Lower leg skin (tissue), 4 donors: Measurements from ENCODE around the gene MACF1. TPM values are rescaled to one million over a fixed set of nuclear protein-coding genes. Genes with fewer than 3 reads are reported as not detected.

Source experiments
- DNase-seq, 2 donors: peaks; one replicate each; pipeline ENCODE4 v3.0.0-alpha.2; 2019; ENCODE audit warnings: low spot score in 2 of 2
- H3K4me3 ChIP-seq: fragments of 200-600 bp; sonication (generic); 2 replicates; pipeline ENCODE4 v1.5.1; 2017; ENCODE audit warnings: mild to moderate bottlenecking, low read depth; ENCODE audit not compliant: poor library complexity, severe bottlenecking
- POLR2A ChIP-seq, 2 donors: fragments of 450-650 bp; IDR thresholded peaks; one replicate each; pipeline ENCODE4 v1.6.1; 2016 to 2017; ENCODE audit warnings: antibody characterized with exemption in 2 of 2, mild to moderate bottlenecking in 1 of 2, moderate library complexity in 1 of 2
- WGBS, 2 donors: methylation state at CpG; one replicate each; pipeline ENCODE4 v1.1.5; 2018; 5-methylcytosine and 5-hydroxymethylcytosine counted together
- intact Hi-C: fragments of 100-400 bp; cut with DNase I; formaldehyde crosslinking; loops from one replicate; pipeline ENCODE4 v1.15.0; 2023; ENCODE audit warnings: low total_unique reads
- total RNA-seq, 4 donors: library from RNA; depleted of rRNA; stranded (reverse); fragments of >200 nt; gene quantifications; one replicate each; pipeline ENCODE4 v1.1.0, GENCODE V29; 2016
- TF ChIP-seq, protein P1 (sequence below), 3 donors: fragments of 450-650 bp; IDR thresholded peaks; one replicate each; pipeline ENCODE4 v1.5.1; 2016; ENCODE audit warnings: antibody characterized with exemption in 3 of 3, mild to moderate bottlenecking in 3 of 3, moderate library complexity in 2 of 3

MACF1 gene
- total RNA-seq, 4 donors from 2014 or later = 427 to 686 (median 463) TPM

DNA sequence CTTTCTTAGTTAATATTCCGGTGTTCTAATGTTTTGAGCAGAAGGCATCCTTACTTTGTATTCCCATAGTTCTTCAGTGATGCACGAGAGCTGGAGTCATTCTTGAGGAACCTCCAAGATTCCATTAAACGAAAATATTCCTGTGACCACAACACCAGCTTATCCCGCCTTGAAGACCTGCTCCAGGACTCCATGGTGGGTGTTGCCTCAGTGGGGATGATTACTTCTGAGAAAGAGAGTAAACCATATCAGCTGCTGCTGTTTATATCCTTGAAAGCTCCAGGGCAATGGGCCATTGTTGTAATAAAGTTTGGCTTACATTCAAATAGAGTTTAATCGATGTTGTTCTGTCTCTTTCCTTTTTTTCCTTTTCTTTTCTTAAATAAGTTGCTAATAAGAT lies 93.1 kb downstream of the MACF1 start:
- TF ChIP-seq, protein P1, sequence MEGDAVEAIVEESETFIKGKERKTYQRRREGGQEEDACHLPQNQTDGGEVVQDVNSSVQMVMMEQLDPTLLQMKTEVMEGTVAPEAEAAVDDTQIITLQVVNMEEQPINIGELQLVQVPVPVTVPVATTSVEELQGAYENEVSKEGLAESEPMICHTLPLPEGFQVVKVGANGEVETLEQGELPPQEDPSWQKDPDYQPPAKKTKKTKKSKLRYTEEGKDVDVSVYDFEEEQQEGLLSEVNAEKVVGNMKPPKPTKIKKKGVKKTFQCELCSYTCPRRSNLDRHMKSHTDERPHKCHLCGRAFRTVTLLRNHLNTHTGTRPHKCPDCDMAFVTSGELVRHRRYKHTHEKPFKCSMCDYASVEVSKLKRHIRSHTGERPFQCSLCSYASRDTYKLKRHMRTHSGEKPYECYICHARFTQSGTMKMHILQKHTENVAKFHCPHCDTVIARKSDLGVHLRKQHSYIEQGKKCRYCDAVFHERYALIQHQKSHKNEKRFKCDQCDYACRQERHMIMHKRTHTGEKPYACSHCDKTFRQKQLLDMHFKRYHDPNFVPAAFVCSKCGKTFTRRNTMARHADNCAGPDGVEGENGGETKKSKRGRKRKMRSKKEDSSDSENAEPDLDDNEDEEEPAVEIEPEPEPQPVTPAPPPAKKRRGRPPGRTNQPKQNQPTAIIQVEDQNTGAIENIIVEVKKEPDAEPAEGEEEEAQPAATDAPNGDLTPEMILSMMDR (IDR thresholded peaks at IDR 0.05) = no peak
- no peak for TF ChIP-seq POLR2A (IDR thresholded peaks at IDR 0.05)
- intact Hi-C loops = no loop called here
- 47 to 65% methylated on average over 5 of the region's 5 CpGs for WGBS, 2 donors
- H3K4me3 ChIP-seq = no peak overlapping the region
- no peak for DNase-seq

DNA sequence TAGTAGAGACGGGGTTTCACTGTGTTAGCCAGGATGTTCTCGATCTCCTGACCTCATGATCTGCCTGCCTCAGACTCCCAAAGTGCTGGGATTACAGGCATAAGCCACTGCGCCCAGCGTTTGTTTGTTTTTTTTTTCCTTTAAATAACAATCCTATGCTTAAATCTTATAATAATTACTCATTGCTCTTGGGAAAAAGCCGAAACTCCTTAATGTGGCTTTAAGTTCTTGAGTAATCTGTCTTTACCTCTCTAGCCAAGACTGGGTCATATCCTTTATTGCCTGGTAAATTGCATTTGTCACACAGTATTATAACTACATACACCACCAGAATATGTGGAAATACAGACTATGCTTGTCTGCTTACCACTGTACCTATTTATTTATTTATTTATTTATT lies 97.1 kb downstream of the MACF1 start:
- TF ChIP-seq, protein P1 (IDR thresholded peaks at IDR 0.05) = no peak
- TF ChIP-seq POLR2A (IDR thresholded peaks at IDR 0.05) = no peak
- H3K4me3 ChIP-seq = no peak overlapping the region
- intact Hi-C loops = no loop called here
- WGBS, 2 donors = 91 to 92% methylated on average over 5 of the region's 5 CpGs
- DNase-seq = no peak

DNA sequence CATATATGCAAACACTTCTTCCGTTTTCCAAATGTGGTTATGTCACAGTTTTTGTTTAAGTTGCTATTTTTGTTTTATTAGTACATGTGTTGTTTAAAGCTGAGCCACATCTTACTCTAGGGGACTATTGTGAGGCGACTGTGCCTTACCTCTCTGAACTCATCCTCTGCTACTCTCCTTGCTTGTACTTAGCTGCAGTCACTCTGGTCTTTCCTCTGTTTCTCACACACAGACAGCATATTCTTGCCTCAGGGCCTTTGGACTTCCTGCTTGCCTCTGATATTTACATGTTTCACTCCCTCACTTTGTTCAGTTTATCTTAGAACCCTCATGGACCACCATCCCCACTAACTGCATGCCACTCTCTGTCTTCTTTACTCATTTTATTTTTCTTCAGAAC lies 101.1 kb downstream of the MACF1 start:
- intact Hi-C loops = no loop called here
- H3K4me3 ChIP-seq = no peak overlapping the region
- WGBS, 2 donors = 82 to 83% methylated on average over 2 of the region's 2 CpGs
- no peak for DNase-seq
- no peak for TF ChIP-seq POLR2A (IDR thresholded peaks at IDR 0.05)
- TF ChIP-seq, protein P1 (IDR thresholded peaks at IDR 0.05) = no peak

DNA sequence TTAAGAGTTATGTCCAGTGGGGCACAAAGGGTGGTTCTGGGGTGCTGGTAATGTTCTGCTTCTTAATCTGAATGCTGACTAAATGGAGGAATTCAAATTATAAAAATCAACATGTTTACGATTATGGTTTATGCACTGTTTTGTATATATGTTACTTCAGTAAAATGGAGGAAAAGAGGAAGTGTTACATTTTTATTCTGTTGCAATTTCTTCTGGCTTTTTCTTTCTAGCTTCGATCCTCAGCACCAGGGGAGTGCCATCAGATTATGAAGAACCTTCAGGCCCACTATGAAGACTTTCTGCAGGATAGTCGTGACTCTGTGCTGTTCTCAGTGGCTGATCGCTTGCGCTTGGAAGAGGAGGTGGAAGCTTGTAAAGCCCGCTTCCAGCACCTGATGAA lies 105.5 kb downstream of the MACF1 start:
- DNase-seq = no peak
- 92 to 93% methylated on average over 6 of the region's 6 CpGs for WGBS, 2 donors
- no peak overlapping the region for H3K4me3 ChIP-seq
- intact Hi-C loops = no loop called here
- no peak for TF ChIP-seq POLR2A (IDR thresholded peaks at IDR 0.05)
- TF ChIP-seq, protein P1 (IDR thresholded peaks at IDR 0.05) = no peak

DNA sequence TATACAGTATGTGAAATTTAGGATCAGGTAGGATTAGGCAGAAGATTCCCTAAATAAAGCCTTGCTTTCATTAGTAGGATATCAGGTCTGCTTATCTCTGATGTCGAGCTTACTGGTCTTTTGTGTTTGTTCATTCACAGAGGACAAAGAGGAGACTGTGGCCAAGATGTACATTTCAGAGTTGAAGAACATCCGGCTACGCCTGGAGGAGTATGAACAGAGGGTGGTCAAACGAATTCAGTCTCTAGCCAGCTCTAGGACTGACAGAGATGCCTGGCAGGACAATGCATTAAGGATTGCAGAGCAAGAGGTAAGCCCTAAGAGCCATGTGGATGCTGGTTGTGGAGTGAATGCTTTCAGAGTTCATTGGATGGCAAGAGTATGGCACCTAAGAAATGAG lies 106.2 kb downstream of the MACF1 start:
- H3K4me3 ChIP-seq = no peak overlapping the region
- intact Hi-C loops = no loop called here
- TF ChIP-seq, protein P1 (IDR thresholded peaks at IDR 0.05) = no peak
- no peak for TF ChIP-seq POLR2A (IDR thresholded peaks at IDR 0.05)
- WGBS, 2 donors = 87 to 88% methylated on average over 4 of the region's 4 CpGs
- no peak for DNase-seq

DNA sequence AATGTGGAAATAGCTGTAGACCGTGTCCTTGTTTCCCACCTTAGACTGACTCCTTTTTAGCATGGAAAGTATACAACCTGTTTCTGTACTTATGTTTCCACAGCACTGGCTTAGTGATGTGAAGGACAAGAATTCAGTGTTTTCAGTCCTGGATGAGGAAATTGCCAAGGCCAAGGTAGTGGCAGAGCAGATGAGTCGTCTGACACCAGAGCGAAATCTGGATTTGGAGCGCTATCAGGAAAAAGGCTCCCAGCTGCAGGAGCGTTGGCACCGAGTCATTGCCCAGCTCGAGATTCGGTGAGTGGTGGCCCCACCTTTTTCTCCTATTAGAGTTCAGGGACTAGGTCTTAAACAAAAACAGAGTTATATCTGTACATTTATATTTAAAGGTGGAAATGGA lies 112.6 kb downstream of the MACF1 start:
- no peak for DNase-seq
- 69 to 84% methylated on average over 8 of the region's 8 CpGs for WGBS, 2 donors
- no peak overlapping the region for H3K4me3 ChIP-seq
- TF ChIP-seq, protein P1 (IDR thresholded peaks at IDR 0.05) = no peak
- intact Hi-C loops = no loop called here
